ENCODE measurements around the gene NISCH. TPM values are rescaled to one million over a fixed set of nuclear protein-coding genes. Genes with fewer than 3 reads are reported as not detected.
A peak's percentile ranks its signal among the peaks of the same experiment; 100 is the strongest.

The NISCH gene
- polyA plus RNA-seq, 1 experiment, result 71.0 TPM

- Histone ChIP-seq H3K9me3 (ENCODE audit: control insufficient read depth, insufficient read depth, low read length) (no peaks in the 10 kb centered on the region), H3K4me3 (ENCODE audit: low read depth, low read length) (no peak overlapping the region), H3K27me3 (ENCODE audit: control insufficient read depth, insufficient read depth, low read length) (no peaks in the 10 kb centered on the region), H3K27ac (ENCODE audit: low read depth, low read length) (no peak overlapping the region)
- DNase-seq (ENCODE audit: low read depth, low spot score), result no peak
- ChIA-PET POLR2A (no interaction called here), CTCF (no interaction called here)
- TF ChIP-seq CTCF (IDR thresholded peaks at IDR 0.05; ENCODE audit: low read depth, low read length), result no peak
Observed at GRCh38 chr3:52527732-52528585, 72.6 kb downstream of the NISCH start.

- Histone ChIP-seq H3K27me3 (ENCODE audit: control insufficient read depth, insufficient read depth, low read length) (no peaks in the 10 kb centered on the region), H3K9me3 (ENCODE audit: control insufficient read depth, insufficient read depth, low read length) (no peaks in the 10 kb centered on the region), H3K4me3 (ENCODE audit: low read depth, low read length) (no peak overlapping the region), H3K27ac (ENCODE audit: low read depth, low read length) (no peak overlapping the region)
- TF ChIP-seq CTCF (IDR thresholded peaks at IDR 0.05; ENCODE audit: low read depth, low read length), result no peak
- ChIA-PET POLR2A (no interaction called here), CTCF (no interaction called here)
- DNase-seq (ENCODE audit: low read depth, low spot score), result no peak
Observed at GRCh38 chr3:52528586-52529375, 73.4 kb downstream of the NISCH start.

DNA sequence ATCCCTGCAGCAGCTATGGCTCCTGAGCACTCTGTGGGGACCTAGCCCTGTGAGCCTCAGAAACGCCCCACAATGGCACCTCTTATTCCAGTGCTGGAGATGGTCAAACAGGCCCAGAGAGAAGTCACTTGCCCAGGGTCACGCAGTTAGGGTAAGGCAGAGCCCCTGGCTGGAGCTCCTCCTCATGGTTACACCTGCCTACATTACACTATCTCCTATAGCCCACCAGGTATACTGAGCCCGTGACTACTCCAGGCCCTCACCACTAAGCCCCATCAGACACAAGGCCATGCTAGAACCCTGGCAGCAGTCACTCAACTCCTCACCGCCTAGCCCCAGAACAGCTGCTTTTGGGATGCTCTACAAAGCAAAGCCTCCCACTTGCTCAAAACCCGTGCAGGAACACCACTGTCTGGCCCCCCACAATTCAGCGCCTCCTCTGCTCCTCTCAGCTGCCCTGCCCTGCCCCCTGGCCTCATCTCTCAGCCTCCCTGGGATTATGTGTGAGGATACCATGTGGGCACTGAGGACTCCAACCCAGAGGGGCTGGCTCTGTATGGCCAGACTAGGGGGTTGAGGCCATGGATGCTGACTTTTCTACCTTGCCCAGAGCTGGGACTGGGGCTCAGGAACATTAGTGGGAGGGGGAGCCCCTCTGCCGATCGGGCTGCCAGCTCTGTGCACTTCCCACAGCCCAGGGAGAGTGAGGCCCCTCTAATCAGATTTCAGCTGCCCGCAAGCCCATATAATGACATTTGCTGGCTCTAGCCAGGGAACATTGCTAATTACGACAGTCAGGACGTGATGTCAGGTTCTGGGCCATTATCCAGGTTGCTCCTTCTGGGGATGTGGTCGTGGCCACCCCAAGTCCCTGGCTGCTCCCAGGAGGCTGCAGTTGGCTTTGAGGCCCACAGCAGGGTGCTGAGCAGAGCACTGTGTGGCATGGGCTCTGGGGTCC lies 74.3 kb downstream of the NISCH start:
- ChIA-PET CTCF (no interaction called here), POLR2A (no interaction called here)
- H3K4me3 ChIP-seq (ENCODE audit: low read depth, low read length), result no peak overlapping the region
- H3K27ac ChIP-seq (ENCODE audit: low read depth, low read length), result no peak overlapping the region
- TF ChIP-seq CTCF (IDR thresholded peaks at IDR 0.05; ENCODE audit: low read depth, low read length), result no peak
- DNase-seq (ENCODE audit: low read depth, low spot score), result no peak
- no peaks in the 10 kb centered on the region for H3K27me3 ChIP-seq (ENCODE audit: control insufficient read depth, insufficient read depth, low read length)
- no peaks in the 10 kb centered on the region; the same call in 1 of the 2 replicates for H3K9me3 ChIP-seq (ENCODE audit: control insufficient read depth, insufficient read depth, low read length)

DNA sequence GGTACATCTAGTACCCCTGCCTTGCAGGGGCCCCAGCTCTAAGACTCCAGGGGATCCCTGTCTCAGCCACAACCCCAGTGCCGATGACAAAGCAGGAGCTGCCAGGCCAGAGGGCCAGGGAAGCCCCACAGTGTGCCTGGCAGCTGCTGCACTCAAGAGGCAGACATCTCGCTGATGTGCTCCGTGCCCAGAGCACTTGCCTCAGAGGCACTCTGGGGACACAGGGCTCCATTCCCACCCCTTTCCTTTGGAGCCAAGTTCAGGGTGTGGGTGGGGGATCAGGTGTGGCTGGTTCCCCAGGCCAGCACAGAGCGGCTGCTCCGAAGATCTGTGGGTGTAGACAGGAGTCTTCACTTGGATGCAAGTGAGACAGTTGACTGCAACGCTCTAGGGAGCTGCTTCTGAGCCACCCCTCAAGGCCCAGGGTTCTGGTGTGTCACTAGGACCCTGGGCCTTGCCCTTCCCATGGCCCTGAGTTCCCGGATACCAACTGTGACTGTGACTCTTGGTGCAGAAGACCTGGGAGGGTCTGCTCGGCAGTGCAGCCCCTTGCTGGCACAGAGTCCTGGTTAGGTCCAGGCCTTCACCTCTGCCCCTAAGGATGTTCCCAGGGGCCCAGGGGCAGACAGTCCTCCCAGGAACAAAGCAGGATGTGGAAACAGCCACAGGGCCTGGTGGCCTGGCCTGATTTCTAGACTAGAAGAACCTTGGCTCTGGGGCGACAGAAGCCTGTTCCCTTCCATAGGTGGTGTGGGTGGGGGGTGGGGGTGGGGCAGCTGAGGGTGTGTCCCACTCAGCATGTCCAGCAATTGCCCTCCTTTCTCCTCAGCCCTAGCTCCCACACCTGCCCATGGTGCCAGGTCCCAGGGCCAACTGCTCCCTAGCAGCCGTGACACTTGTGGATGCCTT lies 75.8 kb downstream of the NISCH start:
- DNase-seq (ENCODE audit: low read depth, low spot score), result no peak

More for the DNA sequence above, 75.8 kb downstream of the NISCH start:
- ChIA-PET POLR2A (interaction anchor here (1.0 kb wide), 1 partner anchor 14 kb away, joined by 3 read pairs; no protein-coding TSS in a partner anchor), CTCF (no interaction called here)
- H3K4me3 ChIP-seq (ENCODE audit: low read depth, low read length), result peak overlapping the region; percentile 72; the same call in 1 of the 2 replicates
- H3K27me3 ChIP-seq (ENCODE audit: control insufficient read depth, insufficient read depth, low read length), result no peaks in the 10 kb centered on the region
- no peak for TF ChIP-seq CTCF (IDR thresholded peaks at IDR 0.05; ENCODE audit: low read depth, low read length)
- H3K9me3 ChIP-seq (ENCODE audit: control insufficient read depth, insufficient read depth, low read length), result no peaks in the 10 kb centered on the region; the same call in 1 of the 2 replicates
- H3K27ac ChIP-seq (ENCODE audit: low read depth, low read length), result no peak overlapping the region
